ENCODE data around the gene NGDN.

The NGDN gene

DNA sequence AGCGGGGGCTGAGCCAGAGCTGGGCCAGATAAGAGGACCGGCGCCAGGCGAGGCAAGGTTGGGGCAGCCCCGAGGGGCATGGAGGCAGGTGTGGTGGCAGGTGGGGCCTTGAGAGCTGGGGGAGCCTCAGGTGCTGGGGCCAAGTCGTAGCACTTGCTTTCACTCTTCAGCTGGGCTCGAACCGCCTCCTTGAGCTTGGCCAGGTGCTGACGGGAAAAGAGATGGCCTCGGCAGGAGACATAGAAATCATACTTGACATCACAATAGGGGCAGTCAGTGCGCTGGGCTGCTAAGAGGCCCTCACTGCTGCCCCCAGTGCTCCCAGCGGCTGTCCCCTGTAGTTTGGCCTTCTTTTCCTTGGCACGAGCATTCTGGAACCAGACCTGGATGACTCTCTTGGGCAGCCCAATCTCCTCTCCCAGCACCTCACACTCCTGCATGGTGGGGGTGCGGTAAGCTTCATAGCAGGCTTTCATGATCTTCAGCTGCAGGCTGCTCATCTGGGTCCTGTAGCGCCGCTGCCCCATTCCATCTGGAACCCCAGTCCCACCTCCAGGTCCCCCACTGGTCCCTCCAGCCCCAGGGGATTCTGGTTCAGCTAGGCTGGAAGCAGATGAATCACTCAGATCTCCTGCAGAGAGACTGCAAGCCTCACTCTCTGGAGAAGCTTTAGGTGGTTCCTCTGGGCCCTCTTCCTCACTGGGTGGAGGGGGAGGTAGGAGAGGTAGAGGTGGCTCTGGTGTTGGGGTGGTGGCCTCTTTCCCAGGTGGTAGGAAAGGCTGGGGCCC lies 53.9 kb downstream of the NGDN start:
- DNase-seq: peak; percentile 33

GRCh38 chr14:23524954-23525353 lies 55.5 kb downstream of the NGDN start:
- no peak for DNase-seq

GRCh38 chr14:23525611-23526010 lies 56.1 kb downstream of the NGDN start:
- no peak for DNase-seq

Measured in DMS79 (cell line).